ENCODE data around the gene INHBE.
A peak's percentile ranks its signal among the peaks of the same experiment; 100 is the strongest.
"Not testable (repeated sequence)": the region's sequence is repeated elsewhere in the genome, so short reads cannot be mapped to it uniquely, and the experiment has no call there.

INHBE gene, protein sequence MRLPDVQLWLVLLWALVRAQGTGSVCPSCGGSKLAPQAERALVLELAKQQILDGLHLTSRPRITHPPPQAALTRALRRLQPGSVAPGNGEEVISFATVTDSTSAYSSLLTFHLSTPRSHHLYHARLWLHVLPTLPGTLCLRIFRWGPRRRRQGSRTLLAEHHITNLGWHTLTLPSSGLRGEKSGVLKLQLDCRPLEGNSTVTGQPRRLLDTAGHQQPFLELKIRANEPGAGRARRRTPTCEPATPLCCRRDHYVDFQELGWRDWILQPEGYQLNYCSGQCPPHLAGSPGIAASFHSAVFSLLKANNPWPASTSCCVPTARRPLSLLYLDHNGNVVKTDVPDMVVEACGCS

DNA sequence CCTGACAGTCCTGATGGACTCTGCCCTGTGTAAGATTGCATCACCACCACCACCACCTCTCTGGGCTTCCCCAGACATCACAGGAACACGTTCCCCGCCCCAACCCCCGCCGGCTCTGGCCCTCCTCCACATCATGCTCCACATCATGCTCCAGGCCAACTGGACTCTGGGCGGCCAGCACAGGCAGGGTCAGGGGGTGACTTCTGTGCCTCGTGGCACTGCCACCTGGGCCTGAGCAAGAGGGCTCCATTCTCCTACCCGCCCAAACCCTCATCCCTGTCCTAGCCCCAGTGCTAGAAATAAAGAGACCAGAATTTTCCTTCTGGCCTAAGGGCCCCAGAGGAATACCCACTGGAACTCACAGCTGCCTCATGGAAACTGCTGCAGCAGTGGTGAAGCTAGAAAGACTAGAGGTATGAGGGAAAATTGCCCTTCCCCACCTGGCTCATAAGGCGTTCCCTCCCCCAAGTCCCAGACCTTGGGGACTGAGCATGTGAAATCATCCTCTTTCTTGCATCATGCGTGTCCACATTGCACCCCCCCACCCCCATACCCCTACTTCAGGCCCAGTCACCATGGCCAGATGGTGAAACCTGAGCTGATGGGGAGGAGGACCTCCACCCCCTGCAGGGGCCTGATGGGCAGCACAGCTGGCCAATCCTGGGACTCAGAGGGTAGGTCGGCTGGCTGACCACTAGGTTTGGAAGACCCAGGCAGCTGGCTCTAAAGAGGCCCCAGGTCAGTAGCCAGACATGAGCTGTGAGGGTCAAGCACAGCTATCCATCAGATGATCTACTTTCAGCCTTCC, at the start of gene INHBE:
Gene INHBE (plus strand): TSS at position 742 of the 808 bp plus-strand sequence. CDS start 230 bp downstream, outside the sequence.
- DNase-seq = no peak

GRCh38 chr12:57410534-57410933, 44.6 kb upstream of the INHBE start:
- DNase-seq = no peak

DNA sequence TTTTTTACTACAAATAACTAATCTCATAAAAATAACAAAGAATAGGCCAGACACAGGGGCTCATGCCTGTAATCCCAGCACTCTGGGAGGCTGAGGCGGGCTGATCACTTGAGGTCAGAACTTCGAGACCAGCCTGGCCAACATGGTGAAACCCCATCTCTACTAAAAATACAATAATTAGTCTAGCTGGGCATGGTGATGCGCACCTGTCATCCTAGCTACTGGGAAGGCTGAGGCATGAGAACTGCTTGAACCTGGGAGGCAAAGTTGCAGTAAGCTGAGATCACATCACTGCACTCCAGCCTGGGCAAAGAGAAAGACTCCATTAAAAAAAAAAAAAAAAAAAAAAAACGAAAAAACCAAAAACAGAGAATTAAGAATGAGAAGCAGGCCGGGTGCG, 40.9 kb upstream of the INHBE start:
- not testable (repeated sequence) for DNase-seq

DNA sequence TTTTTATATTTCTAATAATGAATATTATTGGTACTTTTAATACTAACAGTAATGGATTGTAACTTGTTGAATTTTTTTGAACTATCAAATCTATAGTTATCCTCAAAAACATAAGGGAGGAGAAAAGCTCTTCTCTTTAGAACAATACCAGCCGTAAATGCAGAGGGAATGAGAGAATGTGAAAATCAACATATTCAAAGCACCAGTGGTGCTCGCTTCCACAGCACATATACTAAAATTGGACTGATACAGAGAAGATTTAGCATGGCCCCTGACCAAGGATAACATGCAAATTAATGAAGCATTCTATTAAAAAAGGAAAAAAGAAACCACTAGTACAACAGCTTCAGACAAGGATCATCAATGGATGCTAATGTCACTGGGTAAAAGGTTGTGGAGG, 40.0 kb upstream of the INHBE start:
- DNase-seq = no peak

DNA sequence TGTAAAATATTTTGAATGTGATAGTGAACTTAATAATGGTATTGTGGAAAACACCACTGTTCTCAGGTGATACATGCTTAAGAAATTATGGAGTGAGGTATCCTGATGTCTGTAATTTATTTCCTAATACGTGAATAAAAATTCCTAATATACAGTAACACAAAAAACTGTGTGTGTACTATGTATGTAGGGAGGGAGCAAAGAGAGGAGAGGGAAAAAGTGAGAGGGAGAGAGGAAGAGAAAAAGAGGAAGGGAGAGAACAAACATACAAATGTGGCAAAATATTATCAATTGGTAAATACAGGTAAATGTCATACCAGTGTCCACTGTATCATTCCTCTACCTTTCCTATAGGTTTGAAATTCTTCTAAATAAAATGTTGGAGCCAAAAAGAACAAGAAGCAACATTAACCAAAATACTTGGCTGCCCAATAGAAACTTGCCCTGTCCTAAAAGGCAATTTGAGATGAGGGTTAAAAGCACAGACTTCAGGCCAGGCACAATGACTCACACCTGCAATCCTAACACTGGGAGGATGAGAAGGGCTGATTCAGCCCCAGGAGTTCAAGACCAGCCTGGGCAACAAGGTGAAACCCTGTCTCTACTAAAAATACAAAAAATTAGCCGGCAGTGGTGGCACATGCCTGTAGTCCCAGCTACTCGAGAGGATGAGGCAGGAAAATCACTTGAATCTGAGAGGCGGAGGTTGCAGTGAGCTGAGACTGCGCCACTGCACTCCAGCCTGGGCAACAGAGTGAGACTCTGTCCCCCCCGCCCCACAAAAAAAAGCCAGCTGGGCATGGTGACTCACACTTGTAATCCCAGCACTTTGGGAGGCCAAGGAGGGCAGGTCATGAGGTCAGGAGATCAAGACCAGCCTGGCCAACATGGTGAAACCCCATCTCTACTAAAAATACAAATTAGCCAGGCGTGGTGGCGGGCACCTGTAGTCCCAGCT, 38.8 kb upstream of the INHBE start:
- no peak for DNase-seq

DNA sequence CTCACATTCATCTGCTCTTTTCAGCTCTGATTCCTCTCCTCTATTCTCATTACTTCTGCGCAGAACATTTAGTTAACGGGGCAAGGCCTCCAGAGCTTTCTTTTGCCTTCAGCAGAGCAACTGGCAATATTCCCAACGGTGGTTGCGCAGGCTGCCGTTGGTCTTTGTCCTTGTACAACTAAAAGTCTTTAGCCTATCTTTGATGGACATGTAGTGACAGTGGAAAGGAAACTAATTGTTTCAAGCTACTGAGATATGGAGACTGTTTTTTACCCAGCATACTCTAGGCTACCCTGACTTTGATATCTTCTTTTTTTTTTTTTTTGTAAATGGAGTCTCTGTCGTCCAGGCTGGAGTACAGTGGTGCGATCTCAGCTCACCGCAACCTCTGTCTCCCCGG, 36.9 kb upstream of the INHBE start:
- DNase-seq = no peak

DNA sequence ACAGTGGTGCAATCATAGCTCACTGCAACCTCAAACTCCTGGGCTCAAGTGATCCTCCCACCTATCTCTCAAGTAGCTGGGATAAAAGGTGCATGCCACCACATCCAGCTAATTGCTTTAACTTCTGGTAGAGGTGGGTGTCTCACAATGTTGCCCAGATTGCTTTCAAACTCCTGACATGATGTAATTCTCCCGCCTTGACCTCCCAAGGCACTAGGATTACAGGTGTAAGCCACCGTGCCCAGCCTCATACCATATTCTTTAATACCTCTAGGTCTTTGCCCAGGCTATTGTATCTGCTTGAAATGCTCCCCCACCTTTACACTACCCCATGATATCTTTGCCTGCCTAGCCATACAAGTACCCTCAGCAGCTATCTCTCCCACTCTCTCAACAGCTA, 35.6 kb upstream of the INHBE start:
- DNase-seq = no peak

GRCh38 chr12:57420482-57420881, 34.6 kb upstream of the INHBE start:
- no peak for DNase-seq

GRCh38 chr12:57426948-57427347, 28.2 kb upstream of the INHBE start:
- DNase-seq = not testable (repeated sequence)

DNA sequence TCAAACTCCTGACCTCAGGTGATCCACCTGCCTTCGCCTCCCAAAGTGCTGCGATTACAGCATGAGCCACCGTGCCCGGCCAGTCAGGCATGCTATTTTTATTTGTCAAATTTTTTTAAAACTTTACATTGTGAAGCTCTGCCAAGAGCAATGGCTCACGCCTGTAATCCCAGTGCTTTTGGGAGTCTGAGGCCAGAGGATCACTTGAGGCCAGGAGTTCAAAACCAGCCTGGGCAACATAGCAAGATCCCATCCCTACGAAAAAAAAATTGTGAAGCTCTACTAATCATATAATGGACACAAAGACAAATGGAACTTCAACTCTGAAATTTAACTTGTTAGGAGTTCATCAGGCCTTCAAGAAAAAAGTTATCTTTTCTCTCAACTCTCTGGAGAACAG, 26.1 kb upstream of the INHBE start:
- no peak for DNase-seq

DNA sequence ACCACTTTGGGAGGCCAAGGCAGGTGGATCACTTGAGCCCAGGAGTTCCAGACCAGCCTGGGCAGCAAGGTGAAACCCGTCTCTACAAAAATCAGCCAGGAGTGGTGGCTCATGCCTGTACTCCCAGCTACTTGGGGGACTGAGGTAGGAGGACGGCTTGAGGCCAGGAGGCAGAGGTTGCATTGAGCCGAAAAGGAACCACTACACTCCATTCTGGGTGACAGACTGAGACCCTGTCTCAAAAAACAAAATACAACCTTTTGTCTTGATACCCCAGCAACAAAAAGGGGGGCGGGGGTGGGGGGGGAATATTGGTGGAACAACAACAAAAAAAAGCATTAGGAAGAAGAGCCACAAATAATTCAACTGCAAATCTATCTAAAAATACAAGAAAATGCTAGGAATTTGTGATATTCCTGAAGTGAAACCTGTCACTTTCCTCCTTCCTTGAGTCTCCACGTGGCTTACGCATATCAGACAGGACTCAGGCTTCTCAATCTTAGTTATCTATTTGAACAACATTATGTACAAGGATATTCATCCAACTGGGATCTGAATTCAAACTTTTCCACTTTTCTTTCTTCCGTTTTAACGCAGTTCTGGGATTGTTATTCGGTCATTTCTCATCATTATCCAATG, 25.5 kb upstream of the INHBE start:
- DNase-seq = peak in 1 of 2 experiments; percentile 21

DNA sequence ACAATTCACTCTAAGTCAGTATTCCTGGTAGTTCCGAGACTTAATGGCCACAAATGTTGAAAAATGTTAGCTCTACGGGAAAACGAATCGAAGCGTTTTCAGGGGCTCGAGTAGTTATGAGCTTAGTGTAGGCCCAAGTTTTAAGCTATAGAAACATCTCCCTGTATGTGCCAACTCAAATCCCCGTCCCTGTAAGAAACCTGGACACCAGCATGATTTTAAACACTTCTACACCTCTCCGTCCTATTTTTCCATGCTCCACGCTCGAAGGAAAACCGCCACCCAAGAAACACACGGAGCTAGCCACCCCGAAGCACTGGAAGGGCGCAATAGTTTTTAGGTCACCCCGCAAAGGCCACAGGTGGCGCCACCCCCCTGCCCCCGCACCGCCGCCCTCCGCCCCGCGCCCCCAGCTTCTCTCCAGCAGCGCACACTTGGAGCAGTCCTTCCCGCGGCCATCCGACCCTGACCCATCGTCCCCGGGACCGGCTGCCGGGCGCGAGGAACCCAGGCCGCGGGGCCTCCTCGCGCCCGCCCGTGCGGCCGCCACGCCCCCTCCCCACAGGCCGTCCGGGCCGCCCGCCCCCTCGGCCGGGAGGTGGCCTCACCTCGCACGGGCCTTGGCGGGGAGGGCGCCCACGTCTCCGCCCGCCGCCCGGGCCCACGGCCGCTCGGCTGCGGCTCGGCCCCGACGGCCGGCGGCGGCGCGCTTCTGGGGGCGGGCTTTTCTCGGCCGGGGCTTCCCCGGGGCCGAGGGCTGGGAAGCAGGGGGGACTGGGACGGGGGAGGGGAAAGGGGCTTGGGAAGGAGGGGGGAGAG, 24.8 kb upstream of the INHBE start:
- peak in 1 of 2 experiments; percentile 41 for DNase-seq

GRCh38 chr12:57430931-57431566, 24.1 kb upstream of the INHBE start, which contains the start of gene R3HDM2:
R3HDM2 (minus strand) TSS chr12:57431043; CDS start chr12:57310428, 120,615 bp downstream.
- peak; percentile 87 to 95 for DNase-seq

- DNase-seq = no peak
These were observed 23.4 kb upstream of the INHBE start for GRCh38 chr12:57431654-57432188.

DNA sequence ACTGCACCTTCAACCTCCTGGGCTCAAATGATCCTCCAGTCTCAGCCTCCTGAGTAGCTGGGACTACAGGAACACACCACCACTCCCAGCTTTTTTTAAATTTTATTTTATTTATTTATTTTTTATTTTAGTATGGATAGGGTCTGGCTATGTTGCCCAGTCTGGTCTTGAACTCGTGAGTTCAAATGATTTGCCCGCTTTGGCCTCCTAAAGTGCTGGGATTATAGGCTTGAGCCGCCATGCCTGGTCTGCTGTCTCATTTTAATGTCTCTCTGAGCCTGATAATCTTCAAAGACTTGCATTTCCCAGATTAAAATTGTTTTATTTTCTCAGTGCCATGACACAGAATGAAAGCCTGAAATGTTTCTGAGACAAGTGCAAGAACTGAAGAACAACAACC, 21.7 kb upstream of the INHBE start:
- no peak for DNase-seq

- DNase-seq = no peak
These were observed 20.4 kb upstream of the INHBE start, which contains the start of gene INHBC for GRCh38 chr12:57434517-57435223. INHBC (plus strand) TSS chr12:57434784; CDS start chr12:57434887, 103 bp downstream.

DNA sequence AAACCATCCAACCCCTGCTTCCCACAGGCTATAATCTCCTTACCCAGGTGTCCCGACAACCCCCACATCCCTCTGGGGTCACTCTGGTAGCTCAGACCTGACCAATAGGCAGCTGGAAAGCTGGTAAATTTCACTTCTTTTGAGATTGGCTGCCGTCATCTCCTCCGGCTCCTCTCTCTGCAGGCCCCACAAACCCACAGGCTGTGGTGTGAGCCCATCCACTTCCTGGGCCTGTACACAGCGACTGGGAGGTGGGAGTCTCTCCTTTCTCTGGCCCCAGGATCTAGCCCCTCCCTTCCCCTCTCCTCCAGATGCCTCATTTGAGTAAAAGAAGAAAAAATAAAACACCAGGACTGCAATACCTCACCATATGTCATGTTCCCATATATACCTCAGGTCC, 19.8 kb upstream of the INHBE start:
- DNase-seq = no peak

DNA sequence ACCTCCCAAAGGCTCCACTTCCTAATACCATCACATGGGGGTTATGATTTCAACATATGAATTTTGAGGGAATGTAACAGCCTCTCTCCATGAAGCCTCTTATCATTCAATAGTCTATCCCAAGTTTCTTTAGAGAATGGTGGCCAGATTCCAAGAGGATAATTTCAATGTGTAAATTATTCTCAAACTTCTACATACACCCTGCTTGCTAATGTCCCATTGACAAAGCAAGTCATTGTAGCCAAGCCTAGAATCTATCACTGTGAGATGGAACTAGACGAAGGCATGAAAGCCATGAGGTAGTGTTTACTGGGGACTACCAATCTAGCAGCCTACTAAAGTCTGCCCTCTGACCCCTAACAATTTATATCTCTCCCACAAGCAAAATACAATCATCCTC, 16.7 kb upstream of the INHBE start:
- DNase-seq = no peak

DNA sequence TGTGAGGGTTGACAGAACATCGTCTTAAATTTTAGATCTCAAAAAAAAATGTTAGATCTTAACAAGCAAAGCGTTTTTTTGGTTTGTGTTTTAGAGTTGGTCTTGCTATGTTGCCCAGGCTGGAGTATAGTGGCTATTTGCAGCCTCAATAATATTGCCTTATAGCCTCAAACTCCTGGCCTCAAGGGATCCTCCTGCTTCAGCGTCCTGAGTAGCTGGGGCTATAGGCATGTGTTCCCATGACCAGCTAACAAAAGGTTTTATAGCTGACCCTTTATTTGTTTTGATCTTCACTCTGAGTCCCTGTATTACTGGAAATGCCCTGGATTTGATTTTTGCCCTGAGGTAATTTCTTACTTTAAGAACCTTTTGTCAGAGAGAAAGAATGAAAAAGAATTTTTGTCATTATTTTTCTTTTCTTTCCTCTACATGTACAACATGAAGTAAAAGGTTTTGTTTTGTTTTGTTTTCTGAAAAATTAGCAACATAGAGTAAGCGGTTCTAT, 15.3 kb upstream of the INHBE start:
- no peak for DNase-seq

GRCh38 chr12:57441393-57441792, 13.7 kb upstream of the INHBE start:
- DNase-seq = not testable (repeated sequence)

Data from AML-193 (cell line).